ENCODE data around the gene NFE2L2.

GRCh38 chr2:177253704-177254103, 10.8 kb downstream of the NFE2L2 start:
- TF ChIP-seq CTCF (IDR thresholded peaks at IDR 0.05) (no peak), JUND (IDR thresholded peaks at IDR 0.05) (no peak)
